Measurements from ENCODE around the gene PFKM.

The PFKM gene

DNA sequence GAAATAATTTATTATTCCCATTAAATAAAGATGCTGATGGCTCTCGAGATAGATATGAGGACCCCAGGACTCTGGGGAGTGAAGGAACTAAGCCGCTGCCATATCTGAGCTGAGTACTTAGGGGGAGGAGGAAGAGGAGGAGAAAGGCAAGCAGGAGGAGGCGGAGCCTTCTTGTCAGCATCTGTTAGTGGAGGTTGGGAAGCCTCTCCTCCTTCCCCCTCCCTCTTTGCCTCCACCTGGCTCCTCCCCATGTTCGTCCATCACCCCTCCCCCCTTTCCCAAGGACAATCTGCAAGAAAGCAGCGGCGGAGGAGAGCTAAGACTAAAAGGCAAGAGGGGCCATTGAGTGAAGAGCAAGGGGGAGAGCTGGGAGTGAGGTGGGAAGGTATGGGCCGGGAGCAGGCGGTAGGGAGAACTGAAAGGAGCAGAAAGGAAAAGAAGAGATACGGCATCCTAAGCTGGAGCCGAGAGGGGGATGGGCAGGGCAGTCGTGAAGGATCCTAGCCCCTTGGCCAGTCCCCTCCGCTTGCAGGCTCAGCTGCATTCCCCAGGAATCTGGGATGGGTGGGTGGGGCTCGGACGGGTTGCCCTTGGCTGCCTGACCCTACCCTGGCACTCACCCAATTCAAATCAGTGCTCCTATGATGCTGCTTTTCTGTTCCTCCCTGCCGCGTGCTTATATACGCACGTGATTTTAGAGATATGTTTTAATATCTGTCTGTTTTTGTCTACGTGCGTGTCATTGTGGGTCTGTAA, at the start of gene PFKM:
Gene PFKM (plus strand): TSS at position 287 of the 756 bp plus-strand sequence. CDS start 3,411 bp downstream, outside the sequence.
- Mint-ChIP-seq H3K27ac (peak within 1 kb of the TSS; percentile 64), H3K36me3 (peaks cover 3% of the 10 kb centered on the region), H3K4me3 (peak within 1 kb of the TSS; percentile 99), H3K27me3 (peaks cover 4% of the 10 kb centered on the region), H3K4me1 (ENCODE audit: low read depth) (peaks cover 17% of the 10 kb centered on the region), H3K9me3 (ENCODE audit: low read depth) (no peaks in the 10 kb centered on the region)

DNA sequence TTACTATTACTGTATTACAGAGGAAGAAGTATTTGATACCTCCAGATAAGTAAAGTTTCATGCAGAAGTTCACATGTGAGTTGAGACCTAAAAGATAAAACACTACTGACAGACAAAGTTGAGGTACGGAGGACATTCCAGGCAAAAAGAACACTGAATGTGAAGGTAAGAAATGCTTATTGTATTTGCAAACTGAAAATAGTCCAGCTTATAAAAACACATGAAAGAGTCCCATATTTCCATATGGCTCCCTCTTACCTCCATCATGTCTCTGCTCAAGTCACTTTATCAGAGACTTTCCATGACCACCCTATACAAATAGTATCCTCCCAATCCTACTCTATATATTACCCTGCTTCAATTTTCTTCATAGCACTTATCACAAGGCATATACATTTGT, 49.1 kb upstream of the PFKM start:
- Mint-ChIP-seq H3K27ac (no peak overlapping the region), H3K9me3 (ENCODE audit: low read depth) (no peaks in the 10 kb centered on the region), H3K4me1 (ENCODE audit: low read depth) (no peaks in the 10 kb centered on the region), H3K36me3 (peaks cover 23% of the 10 kb centered on the region), H3K27me3 (no peaks in the 10 kb centered on the region), H3K4me3 (no peak overlapping the region)

- Mint-ChIP-seq H3K4me3 (no peak overlapping the region), H3K27me3 (no peaks in the 10 kb centered on the region), H3K36me3 (peaks cover 23% of the 10 kb centered on the region), H3K4me1 (ENCODE audit: low read depth) (no peaks in the 10 kb centered on the region), H3K9me3 (ENCODE audit: low read depth) (no peaks in the 10 kb centered on the region), H3K27ac (no peak overlapping the region)
Observed at GRCh38 chr12:48070731-48071130, 48.4 kb upstream of the PFKM start.

- Mint-ChIP-seq H3K4me1 (ENCODE audit: low read depth) (no peaks in the 10 kb centered on the region), H3K9me3 (ENCODE audit: low read depth) (no peaks in the 10 kb centered on the region), H3K4me3 (no peak overlapping the region), H3K27ac (no peak overlapping the region), H3K27me3 (no peaks in the 10 kb centered on the region), H3K36me3 (peaks cover 23% of the 10 kb centered on the region)
Observed at GRCh38 chr12:48071808-48072207, 47.4 kb upstream of the PFKM start.

DNA sequence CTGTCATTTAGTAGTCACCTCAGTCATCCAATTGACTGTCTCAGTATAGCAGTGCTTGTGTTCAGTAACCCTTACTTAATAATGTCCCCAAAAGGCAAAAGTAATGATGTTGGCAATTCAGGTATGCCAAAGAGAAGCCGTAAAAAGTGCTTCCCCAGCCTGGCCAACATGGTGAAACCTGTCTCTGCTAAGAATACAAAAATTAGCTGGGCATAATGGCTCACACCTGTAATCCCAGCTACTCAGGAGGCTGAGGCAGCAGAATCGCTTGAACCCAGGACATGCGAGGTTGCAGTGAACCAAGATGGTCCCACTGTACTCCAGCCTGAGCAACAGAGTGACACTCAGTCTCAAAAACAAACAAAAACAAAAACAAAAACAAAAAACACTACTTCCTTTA, 46.9 kb upstream of the PFKM start:
- Mint-ChIP-seq H3K36me3 (peaks cover 20% of the 10 kb centered on the region), H3K27me3 (no peaks in the 10 kb centered on the region), H3K4me3 (no peak overlapping the region), H3K27ac (no peak overlapping the region), H3K4me1 (ENCODE audit: low read depth) (no peaks in the 10 kb centered on the region), H3K9me3 (ENCODE audit: low read depth) (no peaks in the 10 kb centered on the region)

- Mint-ChIP-seq H3K4me1 (ENCODE audit: low read depth) (no peaks in the 10 kb centered on the region), H3K9me3 (ENCODE audit: low read depth) (no peaks in the 10 kb centered on the region), H3K4me3 (no peak overlapping the region), H3K27me3 (no peaks in the 10 kb centered on the region), H3K27ac (no peak overlapping the region), H3K36me3 (peaks cover 16% of the 10 kb centered on the region)
Observed at GRCh38 chr12:48074266-48074665, 44.9 kb upstream of the PFKM start.

GRCh38 chr12:48075832-48076231, 43.3 kb upstream of the PFKM start:
- Mint-ChIP-seq H3K4me1 (ENCODE audit: low read depth) (no peaks in the 10 kb centered on the region), H3K9me3 (ENCODE audit: low read depth) (no peaks in the 10 kb centered on the region), H3K36me3 (peaks cover 17% of the 10 kb centered on the region), H3K27ac (no peak overlapping the region), H3K27me3 (no peaks in the 10 kb centered on the region), H3K4me3 (no peak overlapping the region)

GRCh38 chr12:48077111-48077510, 42.1 kb upstream of the PFKM start:
- no peaks in the 10 kb centered on the region for H3K9me3 Mint-ChIP-seq (ENCODE audit: low read depth)
- peaks cover 14% of the 10 kb centered on the region for H3K36me3 Mint-ChIP-seq
- H3K4me1 Mint-ChIP-seq (ENCODE audit: low read depth) = no peaks in the 10 kb centered on the region
- H3K27me3 Mint-ChIP-seq = no peaks in the 10 kb centered on the region
- H3K4me3 Mint-ChIP-seq = no peak overlapping the region
- no peak overlapping the region for H3K27ac Mint-ChIP-seq

DNA sequence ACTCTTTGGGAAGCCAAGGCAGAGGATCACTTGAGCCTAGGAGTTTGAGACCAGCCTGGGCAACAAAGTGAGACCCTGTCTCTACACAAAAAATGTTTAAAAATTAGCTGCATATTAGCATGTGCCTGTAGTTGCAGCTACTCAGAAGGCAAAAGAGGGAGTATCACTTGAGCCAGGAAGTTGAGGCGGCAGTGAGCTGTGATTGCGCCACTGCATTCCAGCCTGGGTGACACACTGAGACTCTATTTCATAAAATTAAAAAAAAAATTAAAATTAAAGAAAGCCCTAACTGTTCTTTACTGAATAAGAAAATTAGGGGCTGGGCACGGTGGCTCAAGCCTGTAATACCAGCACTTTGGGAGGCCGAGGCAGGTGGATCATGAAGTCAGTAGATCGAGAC, 40.3 kb upstream of the PFKM start:
- H3K27me3 Mint-ChIP-seq = no peaks in the 10 kb centered on the region
- H3K9me3 Mint-ChIP-seq (ENCODE audit: low read depth) = no peaks in the 10 kb centered on the region
- H3K36me3 Mint-ChIP-seq = peaks cover 8% of the 10 kb centered on the region
- no peak overlapping the region for H3K27ac Mint-ChIP-seq
- H3K4me3 Mint-ChIP-seq = no peak overlapping the region
- no peaks in the 10 kb centered on the region for H3K4me1 Mint-ChIP-seq (ENCODE audit: low read depth)

DNA sequence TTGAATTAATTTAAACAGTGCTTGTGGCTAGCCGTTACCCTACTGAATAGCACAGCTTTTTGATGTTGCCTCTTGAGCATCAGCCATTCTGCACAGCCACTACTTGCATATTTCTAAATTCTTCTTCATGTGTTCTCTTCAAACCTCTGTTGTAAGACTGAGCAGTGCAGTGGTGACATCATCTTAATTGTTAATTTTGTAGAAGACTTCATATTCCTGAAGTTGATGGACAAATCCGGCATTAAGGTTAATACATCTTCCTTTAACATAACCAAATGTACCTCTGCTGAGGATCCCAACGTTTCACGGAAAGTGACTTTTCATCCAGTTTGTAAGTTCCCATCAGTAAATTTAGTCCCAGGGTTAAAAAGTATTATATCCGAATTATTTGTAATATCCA, 38.9 kb upstream of the PFKM start:
- Mint-ChIP-seq H3K27ac (no peak overlapping the region), H3K4me1 (ENCODE audit: low read depth) (no peaks in the 10 kb centered on the region), H3K36me3 (peaks cover 6% of the 10 kb centered on the region), H3K27me3 (no peaks in the 10 kb centered on the region), H3K4me3 (no peak overlapping the region), H3K9me3 (ENCODE audit: low read depth) (no peaks in the 10 kb centered on the region)

GRCh38 chr12:48080821-48081220, 38.3 kb upstream of the PFKM start:
- Mint-ChIP-seq H3K27me3 (no peaks in the 10 kb centered on the region), H3K27ac (no peak overlapping the region), H3K4me3 (no peak overlapping the region), H3K36me3 (peaks cover 6% of the 10 kb centered on the region), H3K9me3 (ENCODE audit: low read depth) (no peaks in the 10 kb centered on the region), H3K4me1 (ENCODE audit: low read depth) (no peaks in the 10 kb centered on the region)

DNA sequence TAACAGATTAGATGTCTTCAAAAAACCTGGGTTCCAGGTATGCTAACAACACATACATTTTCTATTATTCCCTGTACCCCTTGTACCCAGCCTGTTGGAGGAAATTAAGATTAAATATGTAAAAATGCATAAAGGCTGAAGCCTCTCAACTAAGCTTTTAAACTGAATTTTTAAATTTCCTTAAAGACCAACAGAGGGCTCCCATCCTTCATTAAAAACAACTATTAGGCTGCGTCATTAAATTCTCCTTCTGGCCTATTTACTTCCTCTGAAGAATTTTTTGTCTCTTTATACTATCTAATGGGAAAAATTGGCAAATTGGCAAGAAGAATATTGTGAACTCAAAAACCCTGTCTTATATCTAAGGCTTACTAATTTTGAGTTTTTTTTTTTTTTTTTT, 35.1 kb upstream of the PFKM start:
- no peak overlapping the region for H3K4me3 Mint-ChIP-seq
- H3K4me1 Mint-ChIP-seq (ENCODE audit: low read depth) = no peaks in the 10 kb centered on the region
- no peaks in the 10 kb centered on the region for H3K27me3 Mint-ChIP-seq
- no peaks in the 10 kb centered on the region for H3K9me3 Mint-ChIP-seq (ENCODE audit: low read depth)
- H3K27ac Mint-ChIP-seq = no peak overlapping the region
- H3K36me3 Mint-ChIP-seq = peaks cover 12% of the 10 kb centered on the region

- Mint-ChIP-seq H3K9me3 (ENCODE audit: low read depth) (no peaks in the 10 kb centered on the region), H3K4me3 (no peak overlapping the region), H3K27me3 (no peaks in the 10 kb centered on the region), H3K27ac (no peak overlapping the region), H3K36me3 (peaks cover 10% of the 10 kb centered on the region), H3K4me1 (ENCODE audit: low read depth) (no peaks in the 10 kb centered on the region)
Observed at GRCh38 chr12:48084841-48085460, 34.2 kb upstream of the PFKM start.

- no peak overlapping the region for H3K27ac Mint-ChIP-seq
- peaks cover 8% of the 10 kb centered on the region for H3K36me3 Mint-ChIP-seq
- H3K9me3 Mint-ChIP-seq (ENCODE audit: low read depth) = no peaks in the 10 kb centered on the region
- no peaks in the 10 kb centered on the region for H3K4me1 Mint-ChIP-seq (ENCODE audit: low read depth)
- H3K27me3 Mint-ChIP-seq = no peaks in the 10 kb centered on the region
- H3K4me3 Mint-ChIP-seq = no peak overlapping the region
Observed at GRCh38 chr12:48086327-48086726, 32.8 kb upstream of the PFKM start.

DNA sequence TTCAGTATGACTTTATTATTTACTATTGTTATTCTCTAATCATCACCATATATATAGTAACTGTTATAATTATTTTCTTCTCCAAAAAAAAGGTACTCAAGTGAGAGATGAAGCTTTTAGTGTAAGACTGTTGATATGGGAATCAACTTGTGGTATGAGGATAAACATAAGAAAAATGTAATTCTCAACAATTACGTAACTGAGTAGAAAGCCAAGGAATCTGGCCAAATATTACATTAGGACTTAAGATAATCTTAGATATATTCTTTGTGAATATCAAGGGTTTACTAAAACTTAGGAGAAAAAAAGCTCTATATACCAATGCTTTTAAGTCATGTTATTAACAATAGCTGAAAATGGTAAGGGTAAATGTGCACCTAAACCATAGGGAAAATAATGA, 26.6 kb upstream of the PFKM start:
- Mint-ChIP-seq H3K36me3 (peaks cover 6% of the 10 kb centered on the region), H3K4me3 (no peak overlapping the region), H3K27ac (no peak overlapping the region), H3K27me3 (no peaks in the 10 kb centered on the region), H3K4me1 (ENCODE audit: low read depth) (no peaks in the 10 kb centered on the region), H3K9me3 (ENCODE audit: low read depth) (no peaks in the 10 kb centered on the region)

DNA sequence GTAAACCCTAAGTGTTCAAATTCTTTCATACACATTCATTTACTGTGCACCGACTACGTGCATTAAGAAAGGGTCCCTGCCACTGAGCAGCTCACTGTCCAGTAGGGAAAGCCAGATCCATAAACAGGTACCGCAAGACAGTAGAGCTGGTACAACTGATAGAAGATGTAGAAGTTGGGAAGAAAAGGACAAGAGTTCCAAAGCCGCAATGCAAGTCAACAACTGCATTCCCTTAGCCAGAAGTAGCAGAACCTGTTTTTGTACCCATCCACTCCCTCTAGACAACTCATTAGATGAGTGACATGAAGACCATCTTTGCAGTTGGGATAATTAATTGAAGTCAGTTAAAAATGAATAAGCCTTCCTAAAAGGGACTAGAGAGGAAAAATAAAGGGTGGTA, 14.6 kb upstream of the PFKM start:
- H3K27ac Mint-ChIP-seq = peak overlapping the region; percentile 98
- H3K9me3 Mint-ChIP-seq (ENCODE audit: low read depth) = no peaks in the 10 kb centered on the region
- peak overlapping the region; percentile 96 for H3K4me3 Mint-ChIP-seq
- H3K4me1 Mint-ChIP-seq (ENCODE audit: low read depth) = peaks cover 47% of the 10 kb centered on the region
- no peaks in the 10 kb centered on the region for H3K36me3 Mint-ChIP-seq
- H3K27me3 Mint-ChIP-seq = no peaks in the 10 kb centered on the region

All from activated naive CD8-positive, alpha-beta T cell (primary cell).